Upper lobe of right lung (tissue), 1 donor: ENCODE measurements around the gene B3GLCT. TPM values are rescaled to one million over a fixed set of nuclear protein-coding genes. Genes with fewer than 3 reads are reported as not detected.
"Not testable (repeated sequence)": the region's sequence is repeated elsewhere in the genome, so short reads cannot be mapped to it uniquely, and the experiment has no call there.

Experiments used
- ATAC-seq: fragments of 200-7000 bp; cut with Tn5 transposase; one replicate; pipeline ENCODE4 v1.9.1; 2020; ENCODE audit warnings: mild to moderate bottlenecking, moderate library complexity
- DNase-seq: peaks from one replicate; pipeline ENCODE4 v3.0.0-alpha.2; 2020
- H3K27ac ChIP-seq: fragments of 200-600 bp; one replicate; pipeline ENCODE4 v1.8.0; 2022
- H3K27me3 ChIP-seq: fragments of 200-600 bp; one replicate; pipeline ENCODE4 v1.8.0; 2022; ENCODE audit warnings: mild to moderate bottlenecking
- H3K36me3 ChIP-seq: fragments of 200-600 bp; one replicate; pipeline ENCODE4 v1.8.0; 2022
- H3K4me1 ChIP-seq: fragments of 200-600 bp; one replicate; pipeline ENCODE4 v1.8.0; 2022
- H3K4me3 ChIP-seq: fragments of 200-600 bp; one replicate; pipeline ENCODE4 v1.8.0; 2022; ENCODE audit warnings: mild to moderate bottlenecking
- H3K9me3 ChIP-seq: fragments of 200-600 bp; one replicate; pipeline ENCODE4 v1.8.0; 2022
- CTCF ChIP-seq: fragments of 200-600 bp; IDR thresholded peaks from one replicate; pipeline ENCODE4 v1.8.0; 2022; ENCODE audit warnings: antibody characterized with exemption
- intact Hi-C: fragments of 100-400 bp; cut with DNase I; formaldehyde crosslinking; loops from one replicate; pipeline ENCODE4 v1.11.0; 2022
- total RNA-seq: library from RNA; stranded (reverse); fragmentation: NEBNext Ultra II Directional; extraction: Animal tissue kit (Norgen Biotek cat#: 25700); gene quantifications from one replicate; pipeline ENCODE4 v1.2.1, GENCODE V29; 2021
- donor health status: DM: no; HTN: yes; CAD: no; lungs with severe emphysema.

The B3GLCT gene
- total RNA-seq, 1 donor from 2014 or later: 6.7 TPM

GRCh38 chr13:31209841-31210210, 10.1 kb downstream of the B3GLCT start:
- intact Hi-C loops: no loop called here
- no peak for DNase-seq
- TF ChIP-seq CTCF: no peak
- H3K4me3 ChIP-seq: no peak overlapping the region
- H3K36me3 ChIP-seq: no peaks in the 10 kb centered on the region
- no peaks in the 10 kb centered on the region for H3K27me3 ChIP-seq
- ATAC-seq: no peak
- H3K9me3 ChIP-seq: no peaks in the 10 kb centered on the region
- H3K27ac ChIP-seq: no peak overlapping the region
- H3K4me1 ChIP-seq: peaks cover 10% of the 10 kb centered on the region

GRCh38 chr13:31213651-31214289, 14.0 kb downstream of the B3GLCT start:
- Histone ChIP-seq H3K4me3 (no peak overlapping the region), H3K27me3 (no peaks in the 10 kb centered on the region), H3K36me3 (no peaks in the 10 kb centered on the region), H3K9me3 (no peaks in the 10 kb centered on the region), H3K4me1 (peaks cover 8% of the 10 kb centered on the region), H3K27ac (no peak overlapping the region)
- DNase-seq (no peak), ATAC-seq (no peak)
- intact Hi-C loops: no loop called here
- no peak for TF ChIP-seq CTCF

- no peaks in the 10 kb centered on the region for H3K9me3 ChIP-seq
- DNase-seq (no peak), ATAC-seq (no peak)
- no peak for TF ChIP-seq CTCF
- intact Hi-C loops: no loop called here
- H3K4me3 ChIP-seq: no peak overlapping the region
- H3K27ac ChIP-seq: no peak overlapping the region
- H3K4me1 ChIP-seq: peaks cover 1% of the 10 kb centered on the region
- H3K36me3 ChIP-seq: no peaks in the 10 kb centered on the region
- no peaks in the 10 kb centered on the region for H3K27me3 ChIP-seq
These were observed 14.7 kb downstream of the B3GLCT start for GRCh38 chr13:31214435-31214834.

- H3K4me3 ChIP-seq, H3K36me3 ChIP-seq, H3K9me3 ChIP-seq, DNase-seq, H3K4me1 ChIP-seq, H3K27ac ChIP-seq, H3K27me3 ChIP-seq, ATAC-seq, intact Hi-C loops: not testable (repeated sequence)
These were observed 17.1 kb downstream of the B3GLCT start for GRCh38 chr13:31216916-31217315.

- Histone ChIP-seq H3K9me3 (no peaks in the 10 kb centered on the region), H3K27ac (no peak overlapping the region), H3K27me3 (no peaks in the 10 kb centered on the region), H3K4me1 (no peaks in the 10 kb centered on the region), H3K36me3 (no peaks in the 10 kb centered on the region), H3K4me3 (no peak overlapping the region)
- DNase-seq: no peak
- intact Hi-C loops: no loop called here
- no peak for TF ChIP-seq CTCF
- no peak for ATAC-seq
These were observed 20.3 kb downstream of the B3GLCT start for GRCh38 chr13:31219909-31220598.

GRCh38 chr13:31221057-31221456, 21.3 kb downstream of the B3GLCT start:
- H3K27ac ChIP-seq: no peak overlapping the region
- H3K4me3 ChIP-seq: no peak overlapping the region
- H3K36me3 ChIP-seq: no peaks in the 10 kb centered on the region
- DNase-seq (no peak), ATAC-seq (no peak)
- H3K4me1 ChIP-seq: no peaks in the 10 kb centered on the region
- intact Hi-C loops: no loop called here
- H3K9me3 ChIP-seq: no peaks in the 10 kb centered on the region
- TF ChIP-seq CTCF: no peak
- no peaks in the 10 kb centered on the region for H3K27me3 ChIP-seq
